Esophagus (tissue), 2 donors: Measurements from ENCODE around the gene ZNF837. TPM values are rescaled to one million over a fixed set of nuclear protein-coding genes. Genes with fewer than 3 reads are reported as not detected.

Source experiments
- H3K27ac ChIP-seq, 2 donors: one replicate each; pipeline ENCODE4 v1.5.1; 2013; ENCODE audit warnings: low read depth in 2 of 2, mild to moderate bottlenecking in 2 of 2, inconsistent platforms in 1 of 2, low read length in 1 of 2, moderate library complexity in 1 of 2
- H3K27me3 ChIP-seq, 2 donors: one replicate each; pipeline ENCODE4 v1.6.1; 2013; ENCODE audit warnings: low read length in 2 of 2, control low read depth in 1 of 2, mild to moderate bottlenecking in 1 of 2; ENCODE audit not compliant: insufficient read depth in 2 of 2, control insufficient read depth in 1 of 2
- H3K36me3 ChIP-seq, 2 donors: one replicate each; pipeline ENCODE4 v1.6.1; 2013; ENCODE audit warnings: low read length in 1 of 2; ENCODE audit not compliant: control insufficient read depth in 2 of 2, insufficient read depth in 2 of 2
- H3K4me1 ChIP-seq, 2 donors: one replicate each; pipeline ENCODE4 v1.6.1; 2013; ENCODE audit warnings: low read length in 1 of 2; ENCODE audit not compliant: control insufficient read depth in 2 of 2, insufficient read depth in 2 of 2
- H3K4me3 ChIP-seq, 2 donors: one replicate each; pipeline ENCODE4 v1.5.1; 2013; ENCODE audit warnings: low read length in 2 of 2, mild to moderate bottlenecking in 2 of 2, low read depth in 1 of 2, moderate library complexity in 1 of 2
- H3K9me3 ChIP-seq, 2 donors: one replicate each; pipeline ENCODE4 v1.6.1; 2013; ENCODE audit warnings: mild to moderate bottlenecking in 2 of 2, low read depth in 1 of 2, low read length in 1 of 2, moderate library complexity in 1 of 2; ENCODE audit not compliant: control insufficient read depth in 2 of 2, insufficient read depth in 1 of 2
- WGBS, 2 donors: extraction: QIAGEN DNeasy Blood & Tissue Kit; methylation state at CpG; one replicate each; pipeline ENCODE4 v1.1.7; 2013; 5-methylcytosine and 5-hydroxymethylcytosine counted together
- polyA plus RNA-seq, 2 donors: library from polyadenylated mRNA; stranded (reverse); fragments of 200-250 nt; gene quantifications; one replicate each; pipeline ENCODE4 v1.2.3, GENCODE V29; 2013
- donor health status: healthy with polysubstance abuse.
- donor health status: Bipolar disorder and iron deficiency.

Gene ZNF837
- polyA plus RNA-seq, 2 donors, result 2.5 to 2.8 TPM

GRCh38 chr19:58387338-58388174 is 6.7 kb upstream of the ZNF837 start:
- Histone ChIP-seq H3K4me1 (peaks cover 7 to 15% of the 10 kb centered on the region in 2 donors), H3K4me3 (peak overlapping the region; percentile 66 to 80), H3K9me3 (no peaks in the 10 kb centered on the region), H3K36me3 (peaks cover 0 to 2% of the 10 kb centered on the region in 2 donors), H3K27ac (peak overlapping the region; percentile 41 to 62), H3K27me3 (no peaks in the 10 kb centered on the region)
- 7 to 8% methylated on average over 39 of the region's 39 CpGs for WGBS, 2 donors

- WGBS, 2 donors, result 0 to 1% methylated on average over 64 of the region's 64 CpGs
- H3K4me1 ChIP-seq, result peaks cover 9 to 18% of the 10 kb centered on the region in 2 donors
Observed at GRCh38 chr19:58386576-58387337, 5.9 kb upstream of the ZNF837 start, which contains the start of gene RPS5. Gene RPS5 (plus strand): TSS chr19:58387269. CDS start chr19:58388138, 869 bp downstream.

GRCh38 chr19:58385891-58386575 is 5.2 kb upstream of the ZNF837 start:
- Histone ChIP-seq H3K27me3 (no peaks in the 10 kb centered on the region), H3K4me1 (peaks cover 9 to 21% of the 10 kb centered on the region in 2 donors), H3K36me3 (peaks cover 0 to 4% of the 10 kb centered on the region in 2 donors), H3K9me3 (no peaks in the 10 kb centered on the region), H3K4me3 (peak overlapping the region; percentile 80 to 84), H3K27ac (peak overlapping the region; percentile 98 to 99)
- WGBS, 2 donors, result 5 to 6% methylated on average over 32 to 36 of the region's 36 CpGs

More at GRCh38 chr19:58386576-58387337, 5.9 kb upstream of the ZNF837 start, which contains the start of gene RPS5:
- H3K4me3 ChIP-seq, result peak within 1 kb of the TSS; percentile 80 to 84
- H3K27me3 ChIP-seq, result no peaks in the 10 kb centered on the region
- H3K9me3 ChIP-seq, result no peaks in the 10 kb centered on the region
- H3K27ac ChIP-seq, result peak within 1 kb of the TSS; percentile 98 to 99
- peaks cover 0 to 4% of the 10 kb centered on the region in 2 donors for H3K36me3 ChIP-seq

GRCh38 chr19:58385313-58385890 is 4.6 kb upstream of the ZNF837 start:
- Histone ChIP-seq H3K4me1 (peaks cover 9 to 21% of the 10 kb centered on the region in 2 donors), H3K27me3 (no peaks in the 10 kb centered on the region), H3K9me3 (no peaks in the 10 kb centered on the region), H3K27ac (peak overlapping the region; percentile 98 to 99), H3K4me3 (peak overlapping the region in 1 of 2 donors; percentile 80), H3K36me3 (peaks cover 0 to 4% of the 10 kb centered on the region in 2 donors)
- 70% methylated on average over 9 of the region's 9 CpGs for WGBS, 2 donors

- 90% methylated on average over 6 of the region's 6 CpGs for WGBS, 2 donors
- Histone ChIP-seq H3K9me3 (no peaks in the 10 kb centered on the region), H3K4me3 (no peak overlapping the region), H3K27me3 (no peaks in the 10 kb centered on the region), H3K36me3 (peaks cover 0 to 3% of the 10 kb centered on the region in 2 donors), H3K27ac (no peak overlapping the region), H3K4me1 (peaks cover 8 to 31% of the 10 kb centered on the region in 2 donors)
Observed at GRCh38 chr19:58382997-58383603, 2.3 kb upstream of the ZNF837 start.

GRCh38 chr19:58381460-58382212 is 806 bp upstream of the ZNF837 start:
- 27 to 28% methylated on average over 26 of the region's 26 CpGs for WGBS, 2 donors
- Histone ChIP-seq H3K4me3 (peak overlapping the region; percentile 77 to 88), H3K36me3 (peaks cover 0 to 2% of the 10 kb centered on the region in 2 donors), H3K27ac (peak overlapping the region; percentile 68 to 88), H3K9me3 (no peaks in the 10 kb centered on the region), H3K4me1 (peaks cover 6 to 26% of the 10 kb centered on the region in 2 donors), H3K27me3 (no peaks in the 10 kb centered on the region)

- no peaks in the 10 kb centered on the region for H3K27me3 ChIP-seq
- WGBS, 2 donors, result 5 to 6% methylated on average over 24 of the region's 24 CpGs
- no peaks in the 10 kb centered on the region for H3K9me3 ChIP-seq
- H3K27ac ChIP-seq, result peak overlapping the region; percentile 96 to 97
- peak overlapping the region; percentile 77 to 88 for H3K4me3 ChIP-seq
- H3K4me1 ChIP-seq, result peaks cover 2 to 18% of the 10 kb centered on the region in 2 donors
- peaks cover 0 to 2% of the 10 kb centered on the region in 2 donors for H3K36me3 ChIP-seq
Observed at GRCh38 chr19:58380037-58380661, 681 bp downstream of the ZNF837 start.

GRCh38 chr19:58379246-58379645 is 1.6 kb downstream of the ZNF837 start:
- Histone ChIP-seq H3K27ac (no peak overlapping the region), H3K36me3 (peaks cover 0 to 2% of the 10 kb centered on the region in 2 donors), H3K4me1 (peaks cover 2 to 18% of the 10 kb centered on the region in 2 donors), H3K27me3 (no peaks in the 10 kb centered on the region), H3K9me3 (no peaks in the 10 kb centered on the region), H3K4me3 (no peak overlapping the region)
- WGBS, 2 donors, result 91 to 95% methylated on average over 6 of the region's 6 CpGs
